GM06990 (cell line): ENCODE results near the gene TRAPPC4.
"Not testable (repeated sequence)": the region's sequence is repeated elsewhere in the genome, so short reads cannot be mapped to it uniquely, and the experiment has no call there.

Source experiments
- DNase-seq: peaks from one replicate; pipeline ENCODE4 v3.0.0-alpha.2; 2011; ENCODE audit not compliant: insufficient read length; ENCODE audit errors: extremely low read depth
- H3K27me3 ChIP-seq: replicated peaks from 2 replicates; pipeline ENCODE4 v1.6.0; 2011; ENCODE audit warnings: low read length; ENCODE audit not compliant: control insufficient read depth, insufficient read depth
- H3K36me3 ChIP-seq: 2 replicates; pipeline ENCODE4 v1.5.1; 2011; ENCODE audit warnings: low read length; ENCODE audit not compliant: control insufficient read depth, insufficient read depth
- H3K4me3 ChIP-seq: replicated peaks from 2 replicates; pipeline ENCODE4 v1.5.1; 2011; ENCODE audit warnings: low read depth, mild to moderate bottlenecking, control low read depth, low read length
- TF ChIP-seq, protein P1 (sequence below): IDR thresholded peaks from 2 replicates; pipeline ENCODE4 v1.5.1; 2011; ENCODE audit warnings: low read length, control low read depth, mild to moderate bottlenecking, inconsistent platforms; ENCODE audit not compliant: insufficient read depth, poor library complexity, severe bottlenecking

The TRAPPC4 gene

DNA sequence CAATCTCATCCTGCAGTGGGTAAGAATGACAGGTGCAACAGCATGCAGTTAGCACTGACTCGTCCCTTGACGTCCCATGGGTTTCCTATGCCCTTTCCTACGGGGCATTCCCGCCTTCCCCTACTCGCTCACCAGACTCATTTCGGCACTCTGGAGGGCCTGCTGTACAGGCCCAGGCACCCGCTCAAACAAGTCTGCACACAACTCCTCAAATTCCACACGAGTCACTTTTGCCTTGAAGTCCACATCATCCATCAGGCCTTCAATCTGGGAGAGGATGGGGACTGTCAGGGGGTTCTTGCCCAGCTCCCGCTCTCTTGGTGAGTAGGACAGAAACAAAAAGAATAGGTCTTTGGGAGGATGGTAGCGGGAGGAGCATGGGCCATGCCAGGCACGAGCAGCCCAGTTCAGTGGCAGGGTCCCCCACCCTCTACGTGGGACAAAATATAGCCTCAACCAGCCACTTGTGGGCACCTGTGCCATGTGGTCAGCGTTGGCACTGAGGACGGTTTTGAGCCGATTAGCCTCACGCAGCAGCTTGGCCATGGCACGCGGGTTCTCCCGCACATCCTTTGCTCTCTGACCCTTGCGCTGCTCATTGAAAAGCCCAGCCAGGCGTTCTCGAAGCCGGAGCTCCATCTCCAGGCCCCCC, 33.7 kb downstream of the TRAPPC4 start:
- H3K36me3 ChIP-seq: peaks cover 60% of the 10 kb centered on the region

DNA sequence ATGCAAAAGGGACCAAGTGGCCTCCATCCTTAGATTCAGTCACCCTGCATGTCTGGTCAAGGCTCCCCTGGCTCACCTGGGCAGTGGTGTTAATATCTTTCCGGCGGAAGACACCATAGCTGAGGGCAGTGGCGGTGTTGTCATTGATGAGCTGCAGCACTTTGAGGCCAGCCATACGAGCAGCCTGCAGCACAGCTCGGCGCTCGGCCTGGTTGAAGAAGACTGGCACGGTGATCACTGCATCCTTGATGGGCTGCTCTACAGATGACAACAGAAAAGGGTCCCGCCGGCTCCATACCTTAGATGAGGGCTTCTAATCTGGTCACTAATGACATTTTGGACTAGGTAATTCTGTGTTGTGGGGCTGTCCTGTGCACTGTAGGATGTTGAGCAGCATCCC, 35.9 kb downstream of the TRAPPC4 start:
- Histone ChIP-seq H3K27me3 (no peaks in the 10 kb centered on the region), H3K4me3 (no peak overlapping the region), H3K36me3 (peaks cover 41% of the 10 kb centered on the region)
- TF ChIP-seq, protein P1, sequence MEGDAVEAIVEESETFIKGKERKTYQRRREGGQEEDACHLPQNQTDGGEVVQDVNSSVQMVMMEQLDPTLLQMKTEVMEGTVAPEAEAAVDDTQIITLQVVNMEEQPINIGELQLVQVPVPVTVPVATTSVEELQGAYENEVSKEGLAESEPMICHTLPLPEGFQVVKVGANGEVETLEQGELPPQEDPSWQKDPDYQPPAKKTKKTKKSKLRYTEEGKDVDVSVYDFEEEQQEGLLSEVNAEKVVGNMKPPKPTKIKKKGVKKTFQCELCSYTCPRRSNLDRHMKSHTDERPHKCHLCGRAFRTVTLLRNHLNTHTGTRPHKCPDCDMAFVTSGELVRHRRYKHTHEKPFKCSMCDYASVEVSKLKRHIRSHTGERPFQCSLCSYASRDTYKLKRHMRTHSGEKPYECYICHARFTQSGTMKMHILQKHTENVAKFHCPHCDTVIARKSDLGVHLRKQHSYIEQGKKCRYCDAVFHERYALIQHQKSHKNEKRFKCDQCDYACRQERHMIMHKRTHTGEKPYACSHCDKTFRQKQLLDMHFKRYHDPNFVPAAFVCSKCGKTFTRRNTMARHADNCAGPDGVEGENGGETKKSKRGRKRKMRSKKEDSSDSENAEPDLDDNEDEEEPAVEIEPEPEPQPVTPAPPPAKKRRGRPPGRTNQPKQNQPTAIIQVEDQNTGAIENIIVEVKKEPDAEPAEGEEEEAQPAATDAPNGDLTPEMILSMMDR: no peak
- DNase-seq: no peak

More for the DNA sequence above, 33.7 kb downstream of the TRAPPC4 start:
- TF ChIP-seq, protein P1: no peak
- Histone ChIP-seq H3K27me3 (no peaks in the 10 kb centered on the region), H3K4me3 (peak overlapping the region; percentile 28; the same call in 1 of the 2 replicates)
- DNase-seq: no peak

DNA sequence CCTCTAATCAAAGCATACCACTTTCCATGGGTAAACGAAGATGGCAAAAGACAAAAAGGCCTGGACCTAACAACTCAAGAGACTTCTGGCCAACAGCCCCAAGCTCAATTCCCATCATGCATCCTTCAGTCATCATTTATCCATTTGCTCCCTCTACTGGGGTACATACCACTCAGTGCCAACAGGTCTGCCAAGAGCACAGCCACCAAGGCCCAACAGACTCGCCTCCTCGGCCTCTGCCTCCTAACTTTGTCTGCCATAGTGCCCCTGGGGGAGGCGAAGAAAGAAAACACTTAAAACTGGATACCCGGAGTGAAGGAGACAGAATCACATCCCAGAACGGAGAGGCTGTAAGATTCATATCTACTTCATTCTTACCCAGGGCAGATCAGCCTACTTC, 37.3 kb downstream of the TRAPPC4 start:
- DNase-seq: no peak
- Histone ChIP-seq H3K36me3 (peaks cover 35% of the 10 kb centered on the region), H3K27me3 (no peaks in the 10 kb centered on the region), H3K4me3 (peak overlapping the region; percentile 99)
- TF ChIP-seq, protein P1: peak; percentile 24

DNA sequence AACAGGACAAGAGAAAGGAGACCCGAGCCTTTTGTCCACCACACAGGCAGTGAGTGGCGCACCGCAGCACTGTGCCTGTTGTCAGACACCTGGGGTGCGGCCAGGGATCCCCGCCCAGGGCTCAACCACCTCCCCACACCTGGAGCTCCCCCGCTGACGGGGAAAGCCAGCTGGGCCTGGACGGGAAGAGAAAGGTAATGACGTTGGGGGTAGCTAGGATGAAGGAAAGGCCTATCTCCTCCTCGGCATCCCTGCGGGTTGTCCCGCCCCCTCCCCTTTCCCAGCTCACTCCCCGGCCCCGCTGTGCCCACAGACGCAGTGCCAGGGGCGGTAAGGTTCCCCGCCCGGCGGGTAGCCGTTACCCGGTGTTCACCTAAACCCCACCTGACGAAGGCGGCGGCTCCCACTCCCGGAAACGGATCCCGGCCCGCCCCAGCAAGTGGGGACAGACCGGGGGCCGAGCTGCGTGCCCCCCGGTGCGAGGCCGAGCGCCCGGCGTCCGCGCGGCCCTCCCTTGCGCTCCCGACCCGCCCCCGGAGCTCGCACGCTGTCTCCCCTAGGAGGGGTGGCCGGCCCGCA, 37.9 kb downstream of the TRAPPC4 start:
- peak; percentile 62 for DNase-seq
- peaks cover 28% of the 10 kb centered on the region for H3K36me3 ChIP-seq
- TF ChIP-seq, protein P1: no peak
- H3K4me3 ChIP-seq: peak overlapping the region; percentile 99
- no peaks in the 10 kb centered on the region for H3K27me3 ChIP-seq

DNA sequence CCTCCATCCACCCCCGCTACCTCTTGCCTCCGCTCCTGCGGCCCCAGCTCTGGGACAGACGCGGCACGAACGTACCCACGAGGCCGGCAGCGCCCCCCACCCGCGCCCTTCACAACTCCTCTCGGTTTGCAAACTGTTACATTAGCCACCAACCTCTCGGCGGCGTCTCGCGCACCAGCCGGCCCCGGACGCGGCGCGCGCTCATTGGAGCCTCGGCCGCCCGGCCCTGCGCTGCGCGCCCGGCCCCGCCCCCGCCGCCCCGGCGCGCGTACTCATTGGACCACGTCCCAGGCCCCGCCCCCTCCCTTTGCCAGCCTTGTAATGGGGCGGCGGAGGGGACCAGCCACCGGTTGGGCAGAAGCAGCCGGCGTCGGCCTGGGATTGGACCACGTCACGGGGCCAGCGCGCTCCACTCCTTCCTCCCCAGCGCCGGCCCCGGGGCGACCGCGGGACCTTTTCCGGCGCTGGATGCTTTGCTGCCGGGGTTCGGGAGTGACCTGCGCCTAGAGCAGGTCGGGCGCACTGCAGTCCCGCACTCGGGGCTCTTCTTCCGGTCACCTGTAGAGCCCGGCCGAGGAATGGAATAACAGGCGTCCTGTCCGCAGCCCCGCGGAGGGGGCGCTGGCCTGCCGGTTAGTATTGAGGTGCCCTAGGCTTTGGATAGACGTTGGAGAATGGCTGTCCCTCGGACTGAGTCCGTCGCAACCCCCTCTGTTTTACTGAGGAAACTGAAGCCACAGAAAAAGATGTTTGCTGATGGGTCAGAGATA, 38.6 kb downstream of the TRAPPC4 start, which contains the start of gene HYOU1:
Gene HYOU1 (minus strand): TSS at position 206 of the 770 bp plus-strand sequence. CDS start 1,045 bp downstream, outside the sequence.
- peak; percentile 97 for DNase-seq
- H3K4me3 ChIP-seq: peak within 1 kb of the TSS; percentile 99

DNA sequence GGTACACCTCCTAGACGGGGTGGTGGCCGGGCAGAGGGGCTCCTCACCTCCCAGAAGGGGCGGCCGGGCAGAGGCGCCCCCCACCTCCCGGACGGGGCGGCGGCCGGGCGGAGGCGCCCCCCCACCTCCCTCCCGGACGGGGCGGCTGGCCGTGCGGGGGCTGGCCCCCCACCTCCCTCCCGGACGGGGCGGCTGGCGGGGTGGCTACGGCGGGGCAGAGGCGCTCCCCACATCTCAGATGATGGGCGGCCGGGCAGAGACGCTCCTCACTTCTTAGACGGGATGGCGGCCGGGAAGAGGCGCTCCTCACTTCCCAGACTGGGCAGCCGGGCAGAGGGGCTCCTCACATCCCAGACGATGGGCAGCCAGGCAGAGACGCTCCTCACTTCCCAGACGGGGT, 40.6 kb downstream of the TRAPPC4 start:
- H3K27me3 ChIP-seq, DNase-seq, H3K4me3 ChIP-seq: not testable (repeated sequence)
- H3K36me3 ChIP-seq: peaks cover 12% of the 10 kb centered on the region

More for the DNA sequence above, 38.6 kb downstream of the TRAPPC4 start, which contains the start of gene HYOU1:
- TF ChIP-seq, protein P1: peak; percentile 26
- Histone ChIP-seq H3K36me3 (peaks cover 22% of the 10 kb centered on the region), H3K27me3 (no peaks in the 10 kb centered on the region)
